Measurements from ENCODE around the gene PDE8B. TPM values are rescaled to one million over a fixed set of nuclear protein-coding genes. Genes with fewer than 3 reads are reported as not detected.

The PDE8B gene
- total and polyA plus RNA-seq, 9 donors, result 0.73 to 26.7 (median 6.4) TPM

GRCh38 chr5:77172713-77173328 is 37.7 kb upstream of the PDE8B start:
- Histone ChIP-seq H3K27me3 (no peaks in the 10 kb centered on the region), H3K4me3 (no peak overlapping the region), H3K27ac (no peak overlapping the region), H3K9me3 (no peaks in the 10 kb centered on the region), H3K36me3 (no peaks in the 10 kb centered on the region), H3K4me1 (ENCODE audit: insufficient read depth) (peaks cover 2% of the 10 kb centered on the region)
- WGBS, 3 donors, result 84 to 86% (median 85%) methylated on average over 1 of the region's 1 CpG
- no peak for DNase-seq
- TF ChIP-seq POLR2A (IDR thresholded peaks at IDR 0.05), result no peak
- TF ChIP-seq, protein P1, sequence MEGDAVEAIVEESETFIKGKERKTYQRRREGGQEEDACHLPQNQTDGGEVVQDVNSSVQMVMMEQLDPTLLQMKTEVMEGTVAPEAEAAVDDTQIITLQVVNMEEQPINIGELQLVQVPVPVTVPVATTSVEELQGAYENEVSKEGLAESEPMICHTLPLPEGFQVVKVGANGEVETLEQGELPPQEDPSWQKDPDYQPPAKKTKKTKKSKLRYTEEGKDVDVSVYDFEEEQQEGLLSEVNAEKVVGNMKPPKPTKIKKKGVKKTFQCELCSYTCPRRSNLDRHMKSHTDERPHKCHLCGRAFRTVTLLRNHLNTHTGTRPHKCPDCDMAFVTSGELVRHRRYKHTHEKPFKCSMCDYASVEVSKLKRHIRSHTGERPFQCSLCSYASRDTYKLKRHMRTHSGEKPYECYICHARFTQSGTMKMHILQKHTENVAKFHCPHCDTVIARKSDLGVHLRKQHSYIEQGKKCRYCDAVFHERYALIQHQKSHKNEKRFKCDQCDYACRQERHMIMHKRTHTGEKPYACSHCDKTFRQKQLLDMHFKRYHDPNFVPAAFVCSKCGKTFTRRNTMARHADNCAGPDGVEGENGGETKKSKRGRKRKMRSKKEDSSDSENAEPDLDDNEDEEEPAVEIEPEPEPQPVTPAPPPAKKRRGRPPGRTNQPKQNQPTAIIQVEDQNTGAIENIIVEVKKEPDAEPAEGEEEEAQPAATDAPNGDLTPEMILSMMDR (IDR thresholded peaks at IDR 0.05), result no peak
- TF ChIP-seq EP300 (IDR thresholded peaks at IDR 0.05), result no peak
- intact Hi-C loops (cut with DNase I), result no loop called here

- no peak for DNase-seq
- Histone ChIP-seq H3K4me1 (ENCODE audit: insufficient read depth) (no peaks in the 10 kb centered on the region), H3K4me3 (no peak overlapping the region), H3K9me3 (no peaks in the 10 kb centered on the region), H3K27ac (no peak overlapping the region), H3K36me3 (no peaks in the 10 kb centered on the region), H3K27me3 (no peaks in the 10 kb centered on the region)
- WGBS, 3 donors, result 35 to 57% (median 39%) methylated on average over 6 of the region's 6 CpGs
- intact Hi-C loops (cut with DNase I), result no loop called here
- TF ChIP-seq EP300 (IDR thresholded peaks at IDR 0.05), result no peak
- TF ChIP-seq POLR2A (IDR thresholded peaks at IDR 0.05), result no peak
- TF ChIP-seq, protein P1 (IDR thresholded peaks at IDR 0.05), result no peak
Measured at GRCh38 chr5:77174526-77174925, 36.0 kb upstream of the PDE8B start.

GRCh38 chr5:77175231-77175630 is 35.2 kb upstream of the PDE8B start:
- intact Hi-C loops (cut with DNase I), result no loop called here
- H3K4me3 ChIP-seq, result no peak overlapping the region
- H3K36me3 ChIP-seq, result no peaks in the 10 kb centered on the region
- no peak for DNase-seq
- H3K4me1 ChIP-seq (ENCODE audit: insufficient read depth), result peaks cover 3% of the 10 kb centered on the region
- no peak for TF ChIP-seq POLR2A (IDR thresholded peaks at IDR 0.05)
- TF ChIP-seq EP300 (IDR thresholded peaks at IDR 0.05), result no peak
- H3K9me3 ChIP-seq, result no peaks in the 10 kb centered on the region
- no peaks in the 10 kb centered on the region for H3K27me3 ChIP-seq
- no peak overlapping the region for H3K27ac ChIP-seq

GRCh38 chr5:77176429-77176828 is 34.1 kb upstream of the PDE8B start:
- TF ChIP-seq EP300 (IDR thresholded peaks at IDR 0.05) (no peak), POLR2A (IDR thresholded peaks at IDR 0.05) (no peak)
- TF ChIP-seq, protein P1 (IDR thresholded peaks at IDR 0.05), result no peak
- Histone ChIP-seq H3K9me3 (no peaks in the 10 kb centered on the region), H3K36me3 (no peaks in the 10 kb centered on the region), H3K27ac (no peak overlapping the region), H3K4me3 (no peak overlapping the region), H3K4me1 (ENCODE audit: insufficient read depth) (peaks cover 6% of the 10 kb centered on the region), H3K27me3 (no peaks in the 10 kb centered on the region)
- DNase-seq, result no peak
- intact Hi-C loops (cut with DNase I), result no loop called here
- 92 to 95% (median 92%) methylated on average over 5 of the region's 5 CpGs for WGBS, 3 donors

DNA sequence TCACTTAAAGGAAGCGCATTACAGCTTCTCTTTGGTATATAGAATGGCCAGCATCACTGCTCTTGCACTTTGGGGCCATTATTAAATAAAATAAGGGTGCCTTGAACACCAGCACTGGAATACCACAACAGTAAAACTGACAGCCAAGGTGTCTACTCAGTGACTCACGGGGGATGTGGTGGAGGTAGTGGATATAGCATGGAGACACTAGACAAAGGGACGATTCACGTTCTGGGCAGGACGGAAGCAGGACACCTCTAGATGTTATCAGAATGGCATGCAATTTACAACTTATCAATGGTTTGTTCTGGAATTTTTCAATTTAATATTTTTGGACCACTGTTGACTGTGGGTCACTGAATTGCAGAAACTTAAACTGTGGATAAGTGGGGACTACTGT is 32.9 kb upstream of the PDE8B start:
- Histone ChIP-seq H3K27ac (no peak overlapping the region), H3K36me3 (no peaks in the 10 kb centered on the region), H3K27me3 (no peaks in the 10 kb centered on the region), H3K4me3 (no peak overlapping the region), H3K9me3 (no peaks in the 10 kb centered on the region), H3K4me1 (ENCODE audit: insufficient read depth) (peaks cover 6% of the 10 kb centered on the region)
- DNase-seq, result no peak
- TF ChIP-seq EP300 (IDR thresholded peaks at IDR 0.05), result no peak
- TF ChIP-seq, protein P1 (IDR thresholded peaks at IDR 0.05), result no peak
- no peak for TF ChIP-seq POLR2A (IDR thresholded peaks at IDR 0.05)
- intact Hi-C loops (cut with DNase I), result no loop called here
- WGBS, 3 donors, result 89 to 91% (median 90%) methylated on average over 5 of the region's 5 CpGs

Measured in ovary (tissue), 9 donors.